ENCODE results near the gene FNDC8.
"Not testable (repeated sequence)": the region's sequence is repeated elsewhere in the genome, so short reads cannot be mapped to it uniquely, and the experiment has no call there.

FNDC8 gene

DNA sequence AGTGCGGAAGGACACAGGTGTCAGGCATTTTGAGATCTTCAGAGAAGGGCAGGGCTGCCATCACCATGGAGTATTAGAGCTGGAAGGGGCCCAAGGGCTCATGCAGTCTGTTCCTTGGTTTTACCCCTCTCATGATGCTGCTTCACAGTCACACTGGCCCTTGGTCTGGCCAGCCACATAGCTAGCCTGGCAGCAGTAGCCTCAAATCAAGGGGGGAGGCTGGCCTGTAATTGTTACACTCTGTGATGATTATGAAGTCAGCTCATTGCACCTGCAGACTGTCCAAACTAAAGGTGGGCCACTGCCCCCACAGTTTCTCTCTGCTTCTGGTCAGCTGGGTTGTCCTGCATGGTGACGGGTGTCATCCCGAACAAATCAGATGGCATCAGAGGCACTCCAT lies at the start of gene FNDC8:
FNDC8 (plus strand) TSS at position 301 of the 400 bp plus-strand sequence; CDS start at position 380, 79 bp downstream.
- no peak for DNase-seq (ENCODE audit: low read depth)

DNA sequence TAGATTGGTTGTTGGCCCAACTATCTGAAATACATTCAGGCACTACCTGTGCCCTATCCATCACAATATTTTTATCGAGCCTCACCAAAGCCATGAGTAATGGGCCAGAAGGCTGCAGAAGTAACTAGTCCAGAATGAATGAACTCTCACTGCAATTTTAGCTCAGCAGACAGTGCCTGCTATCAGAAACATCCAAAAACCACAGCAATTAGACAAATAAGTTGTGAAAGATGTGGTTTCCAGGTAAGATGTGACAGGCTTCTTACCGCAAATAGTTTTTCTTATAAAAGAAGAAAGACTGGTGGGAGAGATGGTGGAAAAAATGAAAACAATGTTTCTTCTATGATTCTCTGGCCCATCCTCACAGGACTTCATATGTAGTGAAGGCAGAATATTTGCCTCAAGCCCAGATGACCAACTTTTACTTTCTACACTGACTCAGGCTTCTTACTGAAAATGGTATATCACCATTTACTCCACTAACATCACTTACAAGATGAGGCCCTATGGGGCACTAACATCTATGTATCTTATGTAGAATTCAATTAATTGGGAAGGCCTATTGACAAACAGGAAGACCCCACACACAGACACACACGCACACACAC lies 48.1 kb upstream of the FNDC8 start:
- DNase-seq (ENCODE audit: low read depth): no peak

DNA sequence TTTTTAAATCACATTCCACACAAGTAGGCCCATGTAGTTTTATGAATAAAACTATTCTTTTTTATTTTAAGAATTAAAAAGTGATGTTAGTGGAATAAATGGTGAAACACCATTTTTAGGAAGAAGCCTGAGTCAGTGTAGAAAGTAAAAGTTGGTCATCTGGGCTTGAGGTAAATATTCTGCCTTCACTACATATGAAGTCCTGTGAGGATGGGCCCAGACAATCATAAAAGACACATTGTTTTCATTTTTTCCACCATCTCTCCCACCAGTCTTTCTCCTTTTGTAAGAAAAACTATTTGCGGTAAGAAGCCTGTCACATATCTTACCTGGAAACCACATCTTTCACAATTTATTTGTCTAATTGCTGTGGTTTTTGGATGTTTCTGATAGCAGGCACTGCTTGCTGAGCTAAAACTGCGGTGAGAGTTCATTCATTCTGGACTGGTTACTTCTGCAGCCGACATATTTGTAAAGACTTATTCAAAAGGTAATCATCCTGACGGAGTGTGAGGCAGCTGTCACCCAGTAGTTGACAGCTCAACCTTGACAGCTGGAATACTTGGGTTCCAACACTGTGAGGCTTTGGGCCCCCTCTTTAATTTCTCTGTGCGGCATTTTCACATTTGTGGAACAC lies 47.3 kb upstream of the FNDC8 start:
- DNase-seq (ENCODE audit: low read depth): no peak

DNA sequence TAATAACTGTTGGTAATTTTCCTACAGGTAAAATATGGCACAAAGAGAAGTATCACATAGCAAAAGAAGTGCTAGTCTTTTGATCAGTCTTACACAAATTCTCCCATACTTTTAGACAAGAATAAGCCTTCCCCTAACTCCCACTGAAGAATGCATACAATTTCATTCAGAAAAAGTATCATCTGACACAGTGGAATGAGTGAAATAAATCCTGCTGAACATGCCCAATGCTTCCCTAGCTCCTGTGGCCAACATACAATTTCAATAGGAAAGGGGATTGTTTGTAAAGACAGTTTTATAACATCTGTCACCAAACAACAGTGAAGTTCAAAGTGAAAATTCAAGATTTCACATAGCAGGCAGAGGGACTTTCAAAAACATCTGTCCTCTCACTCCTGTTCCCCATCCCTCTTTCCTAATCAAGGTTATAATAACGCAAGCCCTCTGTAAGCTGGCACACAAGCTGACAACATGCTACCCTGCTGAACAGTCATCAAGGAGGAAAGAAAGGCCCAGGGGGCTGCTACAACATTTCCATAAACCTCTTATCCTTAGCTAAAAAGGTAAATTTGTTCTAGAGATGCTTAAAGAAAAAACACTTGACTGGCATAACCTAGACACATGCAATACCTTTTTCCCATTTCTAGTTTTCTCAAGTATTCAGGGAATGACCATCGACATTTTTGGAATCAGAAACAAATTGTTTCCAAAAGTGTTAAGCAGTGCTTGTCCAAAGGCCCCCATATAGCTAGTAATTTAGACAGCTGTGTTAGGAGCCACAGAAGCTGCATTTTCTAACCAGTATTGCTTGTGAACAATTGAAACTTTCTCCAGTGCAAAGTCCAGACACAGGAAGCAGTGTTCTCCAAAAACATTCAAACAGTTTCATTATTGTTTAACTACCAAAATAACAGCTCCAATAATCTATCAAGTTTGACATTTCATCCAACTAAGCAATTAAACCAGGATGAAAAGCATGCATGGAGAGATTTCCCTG lies 46.4 kb upstream of the FNDC8 start:
- DNase-seq (ENCODE audit: low read depth): no peak

DNA sequence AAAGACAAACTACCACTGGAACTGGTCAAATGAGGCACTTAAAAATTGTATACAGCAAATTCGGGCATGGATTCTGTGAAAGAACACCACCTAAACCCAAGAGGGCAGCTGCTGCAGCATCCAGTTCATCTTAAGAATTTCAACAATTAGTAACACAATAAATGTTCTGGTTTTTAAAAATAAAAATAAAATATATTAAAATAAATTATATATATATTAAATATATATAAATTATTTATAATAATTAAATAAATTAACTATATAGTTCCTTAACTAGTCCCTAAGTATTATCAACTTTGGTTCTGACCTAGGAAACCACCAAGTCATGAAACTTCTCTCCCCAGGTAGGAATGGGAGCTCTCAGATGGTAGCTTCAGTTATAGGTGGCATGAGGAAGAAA lies 44.5 kb upstream of the FNDC8 start:
- DNase-seq (ENCODE audit: low read depth): no peak

DNA sequence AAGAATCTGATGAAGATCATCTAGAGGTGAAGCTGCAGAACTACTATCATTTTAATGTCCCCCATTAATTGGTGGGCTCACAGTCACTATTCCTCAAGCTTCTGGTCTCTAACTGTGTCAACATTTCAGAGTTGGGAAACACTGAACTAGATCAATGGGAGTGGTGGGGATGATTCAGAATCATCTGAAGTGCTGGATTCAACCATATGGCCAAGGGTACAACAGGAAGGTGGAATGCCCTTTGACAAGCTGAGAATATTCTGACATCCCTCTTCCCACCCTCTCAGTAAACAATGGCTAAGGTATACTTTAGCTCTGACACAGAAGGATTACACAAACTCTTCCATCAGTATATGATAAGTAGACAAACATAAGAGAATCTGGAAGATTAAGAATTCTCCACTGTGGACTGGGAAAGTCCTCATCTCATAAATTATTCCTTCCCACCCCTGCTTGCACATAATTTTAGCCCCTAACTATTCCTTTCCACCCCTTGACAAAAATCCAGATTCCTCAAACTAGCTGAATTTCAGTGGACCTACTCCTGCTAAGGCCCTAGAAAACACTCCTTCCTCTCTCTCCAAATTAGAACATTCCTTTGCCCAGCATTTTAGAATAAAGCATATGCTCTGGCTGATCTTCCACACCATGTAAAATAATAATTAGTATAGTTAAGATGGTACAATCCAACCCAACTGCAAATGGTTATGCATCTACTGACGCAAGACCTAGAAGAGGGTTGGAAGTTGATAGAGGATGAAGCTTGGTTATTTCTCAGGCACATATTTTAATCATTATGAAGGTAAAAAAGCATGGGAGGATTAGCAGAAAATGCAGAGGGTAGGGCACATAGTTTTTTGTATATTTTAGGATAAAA lies 41.6 kb upstream of the FNDC8 start:
- DNase-seq (ENCODE audit: low read depth): peak; percentile 22

DNA sequence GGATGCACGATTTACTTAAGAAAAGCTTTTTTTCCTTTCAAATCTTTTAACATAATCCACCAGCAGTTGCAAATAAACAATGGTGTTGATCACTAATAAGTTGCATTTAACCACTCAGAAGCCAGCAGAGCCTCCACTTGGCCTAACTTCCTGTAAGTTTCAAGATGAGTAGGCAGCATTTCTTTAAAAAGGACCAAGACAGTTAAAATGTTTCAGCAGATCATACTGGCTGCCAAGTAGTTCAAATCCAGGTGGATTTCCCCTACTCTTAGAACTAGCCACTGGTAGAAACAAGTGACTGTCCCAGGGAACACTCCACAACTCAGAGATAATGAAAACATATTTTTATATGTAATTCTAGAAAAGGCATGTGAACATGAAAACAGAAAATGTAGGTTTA lies 40.9 kb upstream of the FNDC8 start:
- DNase-seq (ENCODE audit: low read depth): no peak

DNA sequence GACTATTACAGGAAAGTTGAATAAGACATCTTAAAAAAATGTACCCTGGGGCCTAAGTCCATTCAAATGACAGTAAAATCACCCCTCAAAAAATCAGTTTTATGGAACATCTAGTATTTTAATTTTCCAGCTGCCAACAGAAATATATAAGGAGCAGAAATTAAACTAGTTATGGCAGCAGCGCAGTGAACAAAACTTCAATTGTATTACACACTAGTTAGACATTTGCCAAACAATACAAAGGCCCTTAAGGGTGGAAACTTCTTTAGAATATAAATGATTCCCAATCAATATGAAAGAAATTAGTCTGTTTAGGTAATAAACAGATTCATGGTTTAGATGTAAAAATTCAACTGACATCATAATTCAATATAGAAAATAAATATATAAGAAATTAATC lies 39.8 kb upstream of the FNDC8 start:
- no peak for DNase-seq (ENCODE audit: low read depth)

DNA sequence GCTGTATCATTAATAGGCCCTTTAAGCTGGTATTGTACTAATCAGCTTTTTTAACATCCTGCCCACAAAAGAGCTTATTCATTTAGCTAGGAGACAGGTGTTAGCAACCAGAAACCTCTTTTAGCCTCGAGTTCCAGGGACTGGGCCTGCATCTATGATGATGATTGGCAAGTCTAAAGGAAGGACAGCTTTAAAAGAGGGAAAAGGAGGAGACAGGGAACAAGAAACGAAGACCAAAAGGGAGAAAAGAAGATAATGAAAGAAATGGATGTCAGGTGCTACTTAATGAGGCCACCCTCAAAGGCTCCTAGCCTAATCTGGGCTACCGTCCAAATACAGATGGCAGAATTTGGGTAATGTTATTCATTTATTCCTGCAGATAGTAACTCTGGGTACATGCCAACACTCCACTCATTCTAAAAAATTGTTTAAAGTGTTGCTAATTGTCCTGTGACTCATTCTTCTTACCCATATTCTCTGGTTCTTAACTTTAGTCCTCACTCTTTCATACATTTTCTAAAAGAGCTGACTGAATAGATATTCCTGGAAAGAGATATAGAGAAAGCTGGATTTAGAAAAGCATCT lies 39.2 kb upstream of the FNDC8 start:
- DNase-seq (ENCODE audit: low read depth): peak; percentile 50

DNA sequence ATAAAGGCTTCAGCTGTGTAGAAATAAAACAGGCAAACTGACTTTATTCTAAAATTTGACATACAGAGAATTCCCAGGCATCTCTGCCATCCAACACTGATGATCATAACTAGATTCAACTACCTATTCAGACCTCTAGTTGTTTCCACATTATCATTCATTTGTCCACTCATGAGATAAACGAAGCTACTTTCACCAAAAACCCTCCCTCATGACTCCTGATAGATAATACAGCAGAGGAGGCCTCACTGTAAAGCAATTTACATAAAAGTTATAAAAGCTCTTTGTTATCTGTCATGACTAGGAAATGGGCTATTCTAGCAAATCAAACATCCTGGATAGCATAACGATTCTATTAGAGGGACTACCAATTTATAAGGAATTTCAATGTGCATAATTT lies 38.3 kb upstream of the FNDC8 start:
- no peak for DNase-seq (ENCODE audit: low read depth)

DNA sequence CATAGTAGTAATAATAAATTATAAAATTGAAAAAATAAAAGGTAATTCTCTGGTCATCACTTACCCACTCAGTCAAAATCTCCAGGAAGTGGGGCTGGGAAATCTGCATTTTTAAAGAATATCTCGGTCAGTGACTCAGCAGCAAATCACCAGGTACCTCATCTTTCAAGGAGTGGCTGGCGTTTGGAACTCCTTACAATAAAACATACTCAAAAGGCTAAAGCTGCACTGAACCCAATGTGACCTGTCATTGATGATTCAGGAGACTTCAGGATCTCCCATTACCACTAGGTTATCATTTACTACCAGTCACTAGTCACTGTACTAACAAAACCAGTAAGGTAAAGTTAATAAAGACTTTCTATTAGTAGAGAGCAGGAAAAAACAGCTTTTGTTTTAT lies 36.4 kb upstream of the FNDC8 start:
- no peak for DNase-seq (ENCODE audit: low read depth)

DNA sequence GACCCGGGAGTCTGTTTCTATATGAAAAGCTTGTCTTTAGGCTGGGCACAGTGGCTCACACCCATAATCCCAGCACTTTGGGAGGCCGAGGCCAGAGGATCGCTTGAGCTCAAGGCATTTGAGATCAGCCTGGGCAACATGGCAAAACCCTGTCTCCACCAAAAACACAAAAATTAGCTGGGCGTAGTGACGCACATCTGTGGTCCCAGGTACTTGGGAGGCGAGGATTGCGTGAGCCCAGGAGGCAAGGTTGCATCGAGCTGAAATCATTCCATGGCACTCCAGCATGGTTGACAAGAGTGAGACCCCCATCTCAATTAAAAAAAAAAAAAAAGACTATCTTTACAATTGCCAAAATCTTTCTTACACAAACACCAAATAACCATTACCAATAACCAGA lies 35.3 kb upstream of the FNDC8 start:
- no peak for DNase-seq (ENCODE audit: low read depth)

DNA sequence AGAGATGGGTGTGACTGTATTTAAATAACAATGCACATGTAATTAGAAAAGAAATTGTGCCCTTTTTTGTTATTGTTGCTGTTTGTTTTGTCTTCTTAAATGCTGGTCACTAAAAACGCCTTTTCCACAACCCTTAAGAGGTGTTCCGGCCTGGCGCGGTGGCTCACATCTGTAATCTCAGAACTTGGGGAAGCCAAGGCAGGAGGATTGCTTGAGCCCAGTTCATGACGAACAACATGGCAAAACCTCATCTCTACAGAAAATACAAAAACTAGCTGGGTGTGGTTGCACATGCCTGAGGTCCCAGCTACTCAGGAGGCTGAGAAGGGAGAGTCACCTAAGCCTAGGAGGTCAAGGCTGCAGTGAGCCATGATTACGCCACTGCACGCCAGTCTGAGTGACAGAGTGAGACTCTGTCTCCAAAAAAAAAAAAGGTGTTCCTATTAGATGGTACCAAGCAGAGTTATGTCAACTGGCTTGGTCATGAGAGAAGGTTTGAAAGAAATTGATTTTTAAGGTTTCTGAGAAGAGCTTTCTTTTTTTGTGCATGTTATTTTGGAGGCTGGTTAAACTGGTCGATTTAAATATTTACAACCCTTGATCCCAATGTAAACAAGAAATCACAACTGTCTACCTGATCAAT lies 34.4 kb upstream of the FNDC8 start:
- no peak for DNase-seq (ENCODE audit: low read depth)

DNA sequence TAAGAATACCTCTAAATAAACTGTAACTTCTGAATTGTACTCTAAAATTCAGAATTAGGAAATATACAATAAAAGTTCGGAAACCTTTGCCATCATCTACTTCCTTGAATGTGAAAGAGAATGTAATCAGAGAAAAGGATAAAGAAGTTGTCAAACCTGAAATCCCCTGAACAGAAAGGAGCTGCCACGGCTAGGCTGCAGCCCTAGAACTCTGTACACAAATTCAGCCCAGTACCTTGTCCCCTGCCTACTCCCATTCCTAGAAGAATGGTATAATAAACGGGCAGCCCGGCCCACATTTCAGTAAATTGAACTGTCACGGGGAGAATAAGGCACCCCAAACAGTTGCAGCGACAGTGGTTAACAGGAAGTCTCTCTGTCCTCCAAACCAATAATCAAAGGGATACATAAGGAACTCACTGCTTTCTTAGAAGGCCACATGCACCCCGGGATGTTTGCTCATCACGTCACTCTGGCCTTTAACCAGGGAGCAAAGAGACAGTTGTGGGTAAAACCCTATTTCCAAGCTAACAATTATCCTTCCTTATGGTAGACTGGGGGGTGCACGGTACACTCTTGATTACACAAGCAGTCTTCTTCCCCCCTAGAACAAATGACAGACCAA lies 33.6 kb upstream of the FNDC8 start:
- no peak for DNase-seq (ENCODE audit: low read depth)

DNA sequence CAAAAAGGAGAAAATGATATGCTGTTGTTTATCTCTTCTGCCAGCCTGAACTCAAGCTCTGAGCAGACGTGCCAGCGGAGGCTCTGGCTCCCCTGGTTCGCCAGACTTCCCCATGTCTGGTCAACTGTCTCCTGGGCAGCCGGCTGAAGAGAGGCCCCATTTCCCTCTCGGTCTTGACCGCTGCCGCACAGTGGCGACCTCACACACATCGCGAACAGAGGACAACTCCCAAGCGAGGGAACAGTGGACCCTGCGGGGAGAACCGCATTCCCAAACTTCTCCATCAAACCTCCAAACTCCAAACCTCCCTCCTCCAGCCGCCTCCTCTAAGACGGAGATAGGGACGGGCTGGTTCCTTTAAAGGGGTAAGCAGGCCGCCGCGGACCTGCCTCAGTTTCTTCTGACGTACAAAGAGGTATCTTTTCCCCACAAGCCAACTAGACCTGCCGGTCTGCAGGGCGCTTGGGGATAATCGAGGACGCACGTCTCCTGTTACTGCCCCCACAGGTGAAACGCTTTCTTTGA lies 33.0 kb upstream of the FNDC8 start:
- DNase-seq (ENCODE audit: low read depth): peak; percentile 25

DNA sequence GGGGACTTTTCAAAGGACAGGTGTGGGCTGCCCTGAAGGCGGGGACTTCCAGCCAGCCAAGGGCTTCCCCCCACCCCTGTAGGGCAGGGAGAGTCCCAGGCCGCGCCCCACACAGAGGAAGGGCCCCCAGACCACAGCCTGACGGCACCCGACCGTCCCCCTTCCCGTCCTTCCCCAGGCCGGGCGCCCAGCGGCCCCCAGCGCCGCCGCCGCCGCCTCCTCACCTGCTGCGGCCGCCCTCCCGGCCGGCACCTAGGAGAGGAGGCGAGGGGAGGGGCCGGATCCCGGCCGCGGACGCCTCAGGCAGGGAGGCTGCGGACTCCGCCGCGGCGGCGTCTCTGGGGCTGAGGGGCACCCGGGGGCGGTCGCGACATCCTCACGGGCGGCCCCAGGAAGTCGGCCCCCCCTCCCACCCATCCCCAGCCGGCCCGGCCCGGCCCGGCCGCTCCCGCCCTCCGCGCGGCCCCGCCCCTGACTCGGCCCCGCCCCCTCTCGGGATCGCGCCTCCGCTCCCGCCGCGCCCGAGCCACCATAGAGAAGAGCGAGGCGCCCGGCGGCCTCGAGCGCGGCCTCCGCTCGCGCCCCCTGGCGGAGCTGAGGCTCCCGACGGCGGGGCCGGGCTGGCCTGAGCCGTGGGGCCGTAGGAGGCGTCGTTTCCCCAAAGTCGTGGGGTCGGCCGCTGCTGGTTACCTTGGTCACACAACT lies 32.4 kb upstream of the FNDC8 start:
- peak; percentile 66 for DNase-seq (ENCODE audit: low read depth)

DNA sequence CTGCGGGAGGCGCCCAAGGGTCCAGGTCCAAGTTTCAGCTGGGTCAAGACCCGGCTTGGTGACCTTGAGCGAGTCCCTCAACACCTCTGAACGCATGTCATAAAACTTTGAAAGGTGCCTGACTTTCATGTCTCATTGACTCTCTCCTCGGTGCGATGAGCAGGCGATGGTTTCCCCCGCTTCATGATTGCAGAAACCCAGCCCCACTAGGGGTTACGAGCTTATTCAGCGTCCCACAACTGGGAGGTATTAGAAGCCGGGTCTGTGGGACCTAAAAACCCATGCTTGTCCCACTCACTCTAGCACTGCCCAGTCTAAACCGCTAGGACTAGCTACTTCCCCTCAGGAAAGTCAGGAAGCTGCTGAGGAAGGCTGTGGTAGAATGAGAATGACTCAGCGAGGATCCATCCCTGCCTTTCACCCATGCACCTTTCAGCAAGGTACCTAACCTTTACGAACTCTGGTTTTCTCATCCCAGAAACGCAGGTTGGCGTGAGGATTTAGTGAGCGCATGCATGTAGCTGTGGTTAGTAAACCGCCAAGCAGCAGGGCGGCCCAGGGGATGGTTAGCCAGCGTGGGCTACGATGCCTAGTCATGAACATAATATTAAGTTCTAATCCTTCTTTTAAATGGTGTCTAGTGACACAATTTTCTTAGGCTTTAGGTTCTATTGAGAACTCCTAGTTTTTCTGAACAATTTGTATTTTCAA lies 31.7 kb upstream of the FNDC8 start:
- no peak for DNase-seq (ENCODE audit: low read depth)

DNA sequence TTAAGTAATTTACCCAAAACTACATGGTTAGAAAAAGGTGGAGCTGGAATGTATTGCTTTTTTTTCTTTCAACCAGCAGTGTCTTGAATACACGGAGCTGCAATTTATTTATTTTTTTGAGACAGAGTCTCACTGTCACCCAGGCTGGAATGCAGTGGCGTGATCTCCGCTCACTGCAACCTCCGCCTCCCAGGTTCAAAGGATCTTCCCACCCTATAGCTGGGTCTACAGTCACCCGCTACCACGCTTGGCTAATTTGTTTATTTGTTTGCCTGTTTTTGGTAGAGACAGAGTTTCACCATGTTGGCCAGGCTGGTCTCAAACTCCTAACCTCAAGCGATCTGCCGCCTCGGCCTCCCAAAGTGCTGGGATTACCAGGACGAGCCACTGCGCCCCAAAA lies 30.7 kb upstream of the FNDC8 start:
- DNase-seq (ENCODE audit: low read depth): not testable (repeated sequence)

DNA sequence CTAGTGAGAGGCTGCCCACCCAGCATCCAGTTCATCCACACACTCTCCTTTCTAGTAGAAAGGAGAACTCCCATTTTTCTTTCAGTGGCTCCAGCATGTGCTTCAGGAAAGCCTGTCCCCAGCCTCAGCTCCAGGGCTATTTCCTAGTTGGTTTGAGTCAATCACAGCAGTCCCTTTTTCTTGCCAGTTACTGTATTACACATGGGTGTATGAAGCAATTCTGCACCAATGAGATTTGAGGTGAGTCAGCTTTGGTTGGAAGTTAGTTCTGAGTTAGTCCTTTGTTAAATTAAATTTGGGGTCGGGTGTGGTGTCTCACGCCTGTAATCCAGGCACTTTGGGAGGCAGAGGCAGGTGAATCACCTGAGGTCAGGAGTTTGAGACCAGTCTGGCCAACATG lies 26.5 kb upstream of the FNDC8 start:
- peak; percentile 87 for DNase-seq (ENCODE audit: low read depth)

Data from stromal cell of bone marrow (primary cell).